Coronary artery (tissue), 2 donors: Measurements from ENCODE around the gene AZIN2.

Experiments
- DNase-seq: peaks from one replicate; pipeline ENCODE4 v3.0.0-alpha.2; 2017; ENCODE audit warnings: low spot score
- H3K27ac ChIP-seq, 2 donors: fragments of 200-600 bp; sonication (generic); one replicate each; pipeline ENCODE4 v1.5.1; 2016 to 2019
- H3K4me3 ChIP-seq: fragments of 200-600 bp; sonication (generic); 2 replicates; pipeline ENCODE4 v1.5.1; 2016; ENCODE audit warnings: mild to moderate bottlenecking, moderate library complexity
- CTCF ChIP-seq: fragments of 200-600 bp; sonication (generic); IDR thresholded peaks from one replicate; pipeline ENCODE4 v1.5.1; 2019; ENCODE audit warnings: antibody characterized with exemption

Gene AZIN2

DNA sequence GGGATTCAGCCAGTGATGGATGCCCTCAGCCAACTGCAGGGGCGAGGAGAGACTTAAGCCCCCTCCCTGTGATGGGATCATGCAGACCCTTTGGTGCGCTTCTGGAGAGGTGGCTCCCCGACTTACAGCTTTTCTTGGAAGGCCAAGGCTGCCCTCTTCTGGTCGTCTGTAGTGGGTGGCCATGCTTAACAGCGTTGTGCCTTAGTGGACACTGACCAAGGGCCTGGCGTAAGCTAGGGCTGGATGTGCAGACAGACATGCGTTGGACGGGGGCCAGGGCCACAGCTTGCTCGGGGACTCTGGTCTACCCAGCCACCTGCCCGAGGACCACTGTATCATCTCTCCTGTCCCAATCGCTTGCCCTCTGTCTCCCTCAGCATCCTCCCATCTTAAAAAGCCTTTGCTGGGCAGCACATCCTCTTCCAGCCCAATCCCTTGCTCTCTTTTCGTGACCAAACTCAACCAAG, 5.5 kb downstream of the AZIN2 start:
- TF ChIP-seq CTCF: peak; percentile 61
- DNase-seq: no peak
- Histone ChIP-seq H3K27ac (no peak overlapping the region), H3K4me3 (no peak overlapping the region)

DNA sequence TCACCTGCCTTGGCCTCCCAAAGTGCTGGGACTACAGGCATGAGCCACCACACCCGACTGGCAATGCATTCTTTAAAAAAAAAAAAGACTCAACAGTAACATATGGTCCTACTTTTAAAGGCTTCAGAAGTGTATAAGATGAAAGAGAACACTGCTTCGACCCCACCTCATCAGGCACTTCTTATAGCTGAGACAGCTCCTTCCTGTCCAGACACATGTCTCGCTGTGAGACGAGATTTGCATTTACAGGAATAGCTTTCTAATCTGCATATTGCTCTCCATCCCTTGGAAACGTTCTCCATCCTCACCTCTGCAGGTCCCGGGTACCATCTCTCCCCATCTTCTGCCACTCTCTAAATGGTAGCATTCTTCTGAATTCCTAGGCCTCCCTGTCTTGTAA, 6.7 kb downstream of the AZIN2 start:
- TF ChIP-seq CTCF: no peak
- Histone ChIP-seq H3K4me3 (no peak overlapping the region), H3K27ac (no peak overlapping the region)
- DNase-seq: no peak

- Histone ChIP-seq H3K27ac (no peak overlapping the region), H3K4me3 (no peak overlapping the region)
- no peak for TF ChIP-seq CTCF
- no peak for DNase-seq
Observed at GRCh38 chr1:33088119-33088906, 7.4 kb downstream of the AZIN2 start.

DNA sequence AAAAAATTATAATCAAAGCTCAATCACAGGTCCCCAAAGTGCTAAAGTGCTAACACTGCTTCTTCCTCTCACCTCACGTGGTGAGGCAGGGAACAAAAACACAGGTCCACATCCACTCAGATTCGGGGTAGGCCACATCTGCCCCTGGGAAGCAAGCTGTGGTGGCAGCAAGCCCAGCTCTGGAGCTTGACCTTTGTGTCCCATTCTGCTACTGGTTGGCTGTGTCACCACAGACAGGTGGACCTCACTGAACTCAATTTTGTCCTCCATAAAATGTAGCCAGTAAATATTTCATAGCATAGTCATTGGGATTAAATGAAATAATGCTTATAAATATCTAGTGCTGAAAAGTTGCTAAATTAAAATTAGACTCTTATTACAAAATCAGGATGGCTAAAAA, 8.5 kb downstream of the AZIN2 start:
- no peak for DNase-seq
- H3K27ac ChIP-seq: no peak overlapping the region
- H3K4me3 ChIP-seq: no peak overlapping the region
- TF ChIP-seq CTCF: no peak

DNA sequence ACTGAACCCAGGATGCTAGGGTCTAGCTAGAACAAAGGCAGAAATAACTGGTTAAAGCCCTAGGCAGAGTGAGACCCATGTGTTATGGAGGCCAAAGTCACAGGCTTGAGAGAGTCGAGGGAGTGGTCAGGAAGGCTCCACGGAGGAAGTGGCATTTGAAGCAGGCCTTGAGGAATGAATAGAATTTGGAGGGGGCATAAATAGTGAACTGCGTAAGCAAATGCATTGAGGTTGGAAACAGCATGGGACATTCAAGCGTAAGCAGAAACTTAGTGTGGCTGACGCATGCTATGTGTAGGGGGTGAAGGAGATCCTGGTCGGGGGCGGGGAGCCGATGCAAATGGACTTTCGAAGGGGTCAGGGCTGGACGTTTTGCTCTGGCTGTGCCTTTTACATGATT, 11.5 kb downstream of the AZIN2 start:
- H3K27ac ChIP-seq: no peak overlapping the region
- TF ChIP-seq CTCF: no peak
- H3K4me3 ChIP-seq: no peak overlapping the region
- no peak for DNase-seq

DNA sequence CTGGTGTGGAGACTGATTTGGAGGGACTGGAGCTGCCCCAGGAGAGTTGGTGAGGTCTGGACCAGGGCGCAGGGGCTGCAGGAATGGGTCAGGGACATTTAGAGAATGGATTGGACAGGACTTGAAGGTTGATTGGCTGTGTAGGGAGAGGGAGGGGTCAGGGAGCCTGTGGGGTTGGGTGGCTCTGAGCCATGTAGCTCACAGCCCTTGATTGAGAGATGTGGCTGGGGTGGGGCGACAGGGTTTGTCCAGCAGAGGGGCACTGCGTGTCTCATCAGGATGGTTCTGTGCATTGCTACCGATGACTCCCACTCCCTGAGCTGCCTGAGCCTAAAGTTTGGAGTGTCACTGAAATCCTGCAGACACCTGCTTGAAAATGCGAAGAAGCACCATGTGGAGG, 12.1 kb downstream of the AZIN2 start:
- no peak for DNase-seq
- no peak overlapping the region for H3K27ac ChIP-seq
- TF ChIP-seq CTCF: no peak
- H3K4me3 ChIP-seq: no peak overlapping the region

DNA sequence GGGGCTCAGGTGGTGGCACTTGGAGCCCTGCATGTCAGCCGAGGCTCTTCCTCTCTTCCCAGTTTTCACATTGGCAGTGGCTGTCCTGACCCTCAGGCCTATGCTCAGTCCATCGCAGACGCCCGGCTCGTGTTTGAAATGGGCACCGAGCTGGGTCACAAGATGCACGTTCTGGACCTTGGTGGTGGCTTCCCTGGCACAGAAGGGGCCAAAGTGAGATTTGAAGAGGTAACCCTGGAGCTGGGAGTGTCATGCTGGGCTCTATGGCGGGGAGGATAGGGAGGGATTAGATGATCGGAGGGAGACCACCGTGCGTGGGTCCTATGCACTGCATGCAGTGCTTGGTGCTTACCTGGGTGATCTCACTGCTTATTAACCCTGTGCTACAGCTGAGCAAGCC, 13.5 kb downstream of the AZIN2 start:
- Histone ChIP-seq H3K4me3 (no peak overlapping the region), H3K27ac (no peak overlapping the region)
- no peak for DNase-seq
- no peak for TF ChIP-seq CTCF
